ENCODE measurements around the gene FBN1.

FBN1 gene

DNA sequence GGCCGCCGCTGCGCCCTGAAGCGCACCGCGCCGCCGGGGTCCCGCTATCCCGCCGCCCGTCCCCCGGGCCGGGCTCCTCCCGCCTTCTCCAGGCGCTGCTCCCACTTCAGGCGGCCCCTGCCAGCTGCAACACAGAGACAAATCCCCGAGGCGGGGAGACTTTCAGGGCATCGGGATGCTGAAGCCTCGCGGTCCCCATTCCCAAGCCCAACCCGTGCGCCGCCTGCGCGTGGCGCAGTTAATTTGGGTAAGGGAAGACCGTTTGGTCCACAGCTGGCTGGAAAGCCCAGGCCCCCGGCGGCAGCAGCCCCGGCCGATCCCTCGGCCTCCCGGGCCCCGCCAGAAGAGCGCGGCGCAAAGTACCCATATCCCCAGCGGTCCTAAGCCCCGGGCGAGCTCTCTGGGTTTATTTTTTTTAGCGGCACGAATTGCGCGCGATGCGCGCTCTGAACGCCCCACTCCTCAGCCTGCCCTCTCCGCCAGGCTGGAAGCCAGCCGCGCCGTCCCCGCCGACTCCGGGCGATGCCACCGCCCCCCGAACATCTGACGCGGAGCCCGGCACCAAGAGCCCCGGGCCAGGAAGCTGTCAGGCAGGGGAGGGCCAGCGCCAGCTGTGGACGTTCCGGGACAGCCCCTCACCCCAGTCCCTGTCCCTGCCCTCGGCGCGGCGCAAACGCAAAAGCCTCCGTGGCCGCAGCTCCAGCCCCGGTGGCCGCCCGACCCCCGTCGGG lies 517 bp downstream of the FBN1 start:
- in situ Hi-C loops (cut with HindIII; ENCODE audit: low sequenced_read_pairs): no loop called here
- TF ChIP-seq, protein P1, sequence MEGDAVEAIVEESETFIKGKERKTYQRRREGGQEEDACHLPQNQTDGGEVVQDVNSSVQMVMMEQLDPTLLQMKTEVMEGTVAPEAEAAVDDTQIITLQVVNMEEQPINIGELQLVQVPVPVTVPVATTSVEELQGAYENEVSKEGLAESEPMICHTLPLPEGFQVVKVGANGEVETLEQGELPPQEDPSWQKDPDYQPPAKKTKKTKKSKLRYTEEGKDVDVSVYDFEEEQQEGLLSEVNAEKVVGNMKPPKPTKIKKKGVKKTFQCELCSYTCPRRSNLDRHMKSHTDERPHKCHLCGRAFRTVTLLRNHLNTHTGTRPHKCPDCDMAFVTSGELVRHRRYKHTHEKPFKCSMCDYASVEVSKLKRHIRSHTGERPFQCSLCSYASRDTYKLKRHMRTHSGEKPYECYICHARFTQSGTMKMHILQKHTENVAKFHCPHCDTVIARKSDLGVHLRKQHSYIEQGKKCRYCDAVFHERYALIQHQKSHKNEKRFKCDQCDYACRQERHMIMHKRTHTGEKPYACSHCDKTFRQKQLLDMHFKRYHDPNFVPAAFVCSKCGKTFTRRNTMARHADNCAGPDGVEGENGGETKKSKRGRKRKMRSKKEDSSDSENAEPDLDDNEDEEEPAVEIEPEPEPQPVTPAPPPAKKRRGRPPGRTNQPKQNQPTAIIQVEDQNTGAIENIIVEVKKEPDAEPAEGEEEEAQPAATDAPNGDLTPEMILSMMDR (IDR thresholded peaks at IDR 0.05; ENCODE audit: low read depth, low read length, missing control alignments): no peak
- peak overlapping the region; percentile 78 for H3K4me3 ChIP-seq (ENCODE audit: low read depth, low read length)
- no peak for DNase-seq (ENCODE audit: low read depth)

DNA sequence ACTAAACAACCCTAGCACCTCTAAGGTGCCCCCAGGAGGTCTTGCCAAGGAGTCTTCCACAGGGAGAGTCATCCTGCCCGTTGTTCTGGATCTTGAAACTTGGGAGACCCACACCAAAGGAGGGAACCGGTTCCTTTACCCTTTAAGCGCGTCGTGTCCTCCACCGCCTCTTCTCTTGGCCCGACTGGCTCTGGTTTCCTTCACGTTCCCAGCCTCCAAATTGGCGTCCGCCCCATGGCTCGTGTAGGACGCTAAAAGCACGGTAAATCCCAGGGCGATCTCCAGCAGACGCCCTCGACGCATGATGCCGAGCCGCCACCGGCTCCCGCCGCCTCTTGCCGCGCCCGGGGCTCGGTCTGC lies 1.1 kb downstream of the FBN1 start:
- H3K4me3 ChIP-seq (ENCODE audit: low read depth, low read length): peak overlapping the region; percentile 78
- in situ Hi-C loops (cut with HindIII; ENCODE audit: low sequenced_read_pairs): no loop called here
- TF ChIP-seq, protein P1 (IDR thresholded peaks at IDR 0.05; ENCODE audit: low read depth, low read length, missing control alignments): no peak
- DNase-seq (ENCODE audit: low read depth): no peak

DNA sequence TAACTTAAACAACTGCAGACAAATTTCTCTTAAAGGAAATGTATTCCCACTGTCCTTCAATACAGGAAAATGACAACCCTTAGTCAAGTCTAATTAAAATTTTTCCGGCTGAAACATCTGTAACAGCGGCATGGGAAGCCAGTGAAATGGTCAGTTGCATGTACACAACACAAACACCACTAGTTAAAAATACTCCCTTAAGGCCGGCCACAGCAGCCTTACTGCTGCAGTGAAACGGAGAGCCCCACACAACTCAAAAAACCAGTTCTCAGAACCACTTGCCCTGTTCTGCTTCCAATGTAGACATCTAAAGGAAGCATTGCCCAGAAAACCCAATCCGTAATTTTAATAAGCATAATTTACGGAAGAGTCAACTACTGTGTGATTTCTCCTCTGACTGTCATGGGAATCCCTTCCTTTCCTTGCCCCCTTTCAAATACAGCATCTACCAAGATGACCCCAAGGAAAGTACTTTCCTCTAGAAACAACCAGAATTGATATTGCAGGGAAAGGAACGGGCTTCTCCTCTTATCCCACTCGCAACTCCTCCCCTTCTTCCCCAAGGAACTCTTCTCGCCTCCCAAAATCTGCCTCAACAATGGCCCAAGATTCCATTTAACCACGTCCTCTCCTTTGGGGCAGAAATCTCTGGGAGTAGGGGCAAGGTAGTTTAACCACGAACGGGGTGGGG lies 1.6 kb downstream of the FBN1 start:
- H3K4me3 ChIP-seq (ENCODE audit: low read depth, low read length): peak overlapping the region; percentile 78
- in situ Hi-C loops (cut with HindIII; ENCODE audit: low sequenced_read_pairs): no loop called here
- TF ChIP-seq, protein P1 (IDR thresholded peaks at IDR 0.05; ENCODE audit: low read depth, low read length, missing control alignments): no peak
- no peak for DNase-seq (ENCODE audit: low read depth)

DNA sequence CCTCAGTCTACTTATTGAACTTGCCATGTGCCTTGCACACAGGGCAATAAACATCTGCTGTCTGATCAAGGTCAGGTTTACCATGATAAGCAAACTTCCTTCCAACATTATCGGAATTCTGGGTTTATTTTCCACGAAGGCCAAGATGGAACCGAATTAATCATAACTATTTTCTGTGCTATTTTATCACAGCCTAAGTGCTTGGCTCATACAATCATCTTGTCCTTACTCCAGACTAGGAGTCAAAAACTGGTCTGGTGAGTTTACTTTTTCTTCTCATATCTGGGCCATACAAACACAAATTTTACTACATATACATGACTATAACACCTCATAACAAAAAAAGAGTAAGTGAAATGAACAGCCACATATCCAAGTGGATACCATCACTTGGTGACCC lies 2.3 kb downstream of the FBN1 start:
- H3K4me3 ChIP-seq (ENCODE audit: low read depth, low read length): peak overlapping the region; percentile 78
- in situ Hi-C loops (cut with HindIII; ENCODE audit: low sequenced_read_pairs): no loop called here
- no peak for DNase-seq (ENCODE audit: low read depth)
- TF ChIP-seq, protein P1 (IDR thresholded peaks at IDR 0.05; ENCODE audit: low read depth, low read length, missing control alignments): no peak

DNA sequence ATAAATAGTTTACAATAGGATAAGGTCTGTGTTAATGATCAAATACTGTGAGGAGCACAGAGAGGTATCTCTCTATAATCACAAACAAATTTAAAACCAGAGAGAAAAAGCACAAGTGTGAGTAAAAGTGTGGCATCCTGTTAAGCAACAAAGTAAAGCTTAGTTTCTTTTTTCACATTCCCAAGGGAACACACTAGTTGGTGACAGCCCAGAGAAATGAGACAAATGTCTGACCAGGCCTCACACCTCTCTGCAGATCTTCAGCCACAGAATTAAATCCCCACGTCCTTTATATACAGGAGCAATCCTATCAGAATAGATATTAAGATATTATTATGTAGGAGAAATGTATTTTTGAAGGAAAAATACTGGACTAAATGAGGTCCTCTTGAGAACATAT lies 2.7 kb downstream of the FBN1 start:
- no peak for DNase-seq (ENCODE audit: low read depth)
- H3K4me3 ChIP-seq (ENCODE audit: low read depth, low read length): peak overlapping the region; percentile 78
- TF ChIP-seq, protein P1 (IDR thresholded peaks at IDR 0.05; ENCODE audit: low read depth, low read length, missing control alignments): no peak
- in situ Hi-C loops (cut with HindIII; ENCODE audit: low sequenced_read_pairs): no loop called here

DNA sequence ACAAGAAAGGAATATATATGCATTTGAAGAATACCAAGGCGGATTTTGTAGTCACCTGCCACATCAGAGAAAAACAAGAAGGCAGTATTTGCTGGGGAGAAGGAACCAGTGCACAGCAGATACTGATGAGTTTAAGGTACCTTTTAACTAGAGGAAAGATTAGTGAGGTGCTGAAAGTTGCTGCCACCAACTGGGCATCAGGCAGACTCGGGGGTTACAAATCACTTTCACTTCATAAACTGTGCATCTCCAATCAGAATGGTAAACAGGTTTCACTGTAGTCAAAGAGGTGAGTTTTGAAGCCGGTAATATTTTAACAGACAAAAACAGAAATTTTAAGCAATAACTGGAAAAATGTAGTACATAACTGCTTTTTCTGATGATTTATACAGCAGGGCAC lies 4.1 kb downstream of the FBN1 start:
- H3K4me3 ChIP-seq (ENCODE audit: low read depth, low read length): no peak overlapping the region
- in situ Hi-C loops (cut with HindIII; ENCODE audit: low sequenced_read_pairs): no loop called here
- TF ChIP-seq, protein P1 (IDR thresholded peaks at IDR 0.05; ENCODE audit: low read depth, low read length, missing control alignments): peak; percentile 50
- DNase-seq (ENCODE audit: low read depth): no peak
